HUES64 (cell line): ENCODE results near the gene GNG3.
"Not testable (repeated sequence)": the region's sequence is repeated elsewhere in the genome, so short reads cannot be mapped to it uniquely, and the experiment has no call there.

ENCODE experiments used
- H3K27ac ChIP-seq: 2 replicates; pipeline ENCODE4 v1.7.0; 2013; ENCODE audit warnings: low read depth, low read length, inconsistent platforms
- H3K27me3 ChIP-seq: 2 replicates; pipeline ENCODE4 v1.6.1; 2013; ENCODE audit warnings: mild to moderate bottlenecking, low read length; ENCODE audit not compliant: insufficient read depth
- H3K36me3 ChIP-seq: 2 replicates; pipeline ENCODE4 v1.6.1; 2013; ENCODE audit warnings: mild to moderate bottlenecking, low read length; ENCODE audit not compliant: insufficient read depth
- H3K4me1 ChIP-seq: 2 replicates; pipeline ENCODE4 v1.6.1; 2013; ENCODE audit warnings: mild to moderate bottlenecking, low read length, moderate library complexity; ENCODE audit not compliant: insufficient read depth
- H3K4me3 ChIP-seq: 2 replicates; pipeline ENCODE4 v1.5.1; 2013; ENCODE audit warnings: mild to moderate bottlenecking, low read length, moderate library complexity
- H3K9ac ChIP-seq: 2 replicates; pipeline ENCODE4 v1.6.1; 2013; ENCODE audit warnings: mild to moderate bottlenecking, low read depth, low read length
- H3K9me3 ChIP-seq: 2 replicates; pipeline ENCODE4 v1.6.1; 2013; ENCODE audit warnings: low read depth, low read length; ENCODE audit not compliant: insufficient read depth
- WGBS: fragments of 150-250, 120-280 bp; methylation state at CpG from one replicate; pipeline ENCODE4 v1.1.7; 2013; ENCODE audit warnings: missing lambda C conversion rate; 5-methylcytosine and 5-hydroxymethylcytosine counted together

Gene GNG3

GRCh38 chr11:62689421-62690183, 17.9 kb upstream of the GNG3 start, which contains the start of gene LRRN4CL:
TSS of gene LRRN4CL (minus strand) at chr11:62689530. CDS start at chr11:62688508, 1,022 bp downstream.
- peaks cover 44% of the 10 kb centered on the region for H3K36me3 ChIP-seq
- H3K27me3 ChIP-seq = no peaks in the 10 kb centered on the region
- no peak within 1 kb of the TSS for H3K4me3 ChIP-seq
- no peaks in the 10 kb centered on the region for H3K9me3 ChIP-seq
- no peak within 1 kb of the TSS for H3K27ac ChIP-seq
- no peaks in the 10 kb centered on the region for H3K4me1 ChIP-seq
- WGBS = 86% methylated on average over 9 of the region's 11 CpGs
- H3K9ac ChIP-seq = no peak within 1 kb of the TSS; the same call in 1 of the 2 replicates

GRCh38 chr11:62693624-62694023, 13.9 kb upstream of the GNG3 start:
- not testable (repeated sequence) for H3K4me3 ChIP-seq, H3K9me3 ChIP-seq, H3K27ac ChIP-seq, H3K27me3 ChIP-seq, H3K9ac ChIP-seq, H3K4me1 ChIP-seq
- H3K36me3 ChIP-seq = peaks cover 47% of the 10 kb centered on the region
- 98% methylated on average over 2 of the region's 4 CpGs for WGBS

DNA sequence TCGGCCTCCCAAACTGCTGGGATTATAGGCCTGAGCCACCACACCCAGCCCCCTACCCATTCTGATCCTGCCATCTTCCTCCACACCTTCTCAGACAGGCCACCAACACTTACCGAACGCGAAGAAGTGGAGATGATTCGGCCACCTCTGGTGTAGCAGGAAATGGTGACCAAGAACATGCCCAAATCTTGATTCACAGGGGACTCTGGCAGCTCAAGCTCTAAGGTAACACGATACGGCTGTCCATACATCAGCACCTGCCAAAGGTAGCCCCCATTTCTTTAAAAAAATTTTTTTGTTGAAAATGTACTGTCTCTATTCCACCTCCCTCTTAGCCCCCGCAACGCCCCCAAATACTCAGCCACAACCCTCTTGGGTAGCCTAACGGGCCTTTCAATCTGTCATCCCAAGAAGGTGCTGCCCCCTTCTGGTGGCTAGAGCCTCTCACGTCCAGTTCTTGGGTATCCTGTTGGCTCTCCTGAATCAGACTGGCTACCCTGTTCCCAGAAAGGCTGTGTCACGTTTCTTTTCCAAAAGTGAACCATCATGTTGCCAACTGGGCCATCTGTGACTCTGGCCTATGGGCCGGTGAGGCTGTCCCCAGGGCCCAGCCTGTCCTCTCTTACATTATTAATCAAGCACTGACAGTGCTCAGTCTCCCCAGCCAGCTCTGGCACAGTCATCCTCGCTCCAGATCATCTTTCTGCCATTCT, 12.9 kb upstream of the GNG3 start:
- H3K4me3 ChIP-seq = no peak overlapping the region
- H3K9me3 ChIP-seq = no peaks in the 10 kb centered on the region
- no peaks in the 10 kb centered on the region for H3K27me3 ChIP-seq
- H3K4me1 ChIP-seq = no peaks in the 10 kb centered on the region
- H3K27ac ChIP-seq = no peak overlapping the region
- peaks cover 47% of the 10 kb centered on the region for H3K36me3 ChIP-seq
- 72% methylated on average over 14 of the region's 14 CpGs for WGBS
- H3K9ac ChIP-seq = no peak overlapping the region

DNA sequence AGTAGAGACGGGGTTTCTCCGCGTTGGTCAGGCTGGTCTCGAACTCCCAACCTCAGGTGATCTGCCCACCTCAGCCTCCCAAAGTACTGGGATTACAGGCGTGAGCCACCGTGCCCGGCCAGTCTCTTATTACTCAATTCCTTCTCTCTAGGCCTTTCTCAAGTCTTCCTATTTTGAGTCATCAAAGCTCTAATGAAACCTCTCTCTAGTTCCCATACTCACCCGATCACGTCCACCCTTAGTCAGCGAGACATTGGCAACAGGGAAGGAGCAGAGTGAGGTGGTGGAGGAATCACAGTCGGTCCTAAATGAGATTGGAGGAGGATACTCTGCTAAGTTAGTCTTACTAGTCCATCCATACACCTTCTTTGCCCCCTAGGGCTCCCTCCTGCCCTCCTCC, 5.2 kb upstream of the GNG3 start:
- no peak overlapping the region for H3K9ac ChIP-seq
- no peak overlapping the region for H3K27ac ChIP-seq
- no peaks in the 10 kb centered on the region for H3K9me3 ChIP-seq
- WGBS = 96% methylated on average over 8 of the region's 11 CpGs
- H3K36me3 ChIP-seq = peaks cover 30% of the 10 kb centered on the region
- no peaks in the 10 kb centered on the region for H3K27me3 ChIP-seq
- H3K4me1 ChIP-seq = peaks cover 5% of the 10 kb centered on the region; the same call in 1 of the 2 replicates
- H3K4me3 ChIP-seq = no peak overlapping the region

- peaks cover 13% of the 10 kb centered on the region; the same call in 1 of the 2 replicates for H3K4me1 ChIP-seq
- H3K9ac ChIP-seq, H3K9me3 ChIP-seq, H3K27ac ChIP-seq, H3K4me3 ChIP-seq, H3K27me3 ChIP-seq: not testable (repeated sequence)
- H3K36me3 ChIP-seq = peaks cover 27% of the 10 kb centered on the region
- 96% methylated on average over 4 of the region's 4 CpGs for WGBS
These were observed 3.6 kb upstream of the GNG3 start for GRCh38 chr11:62703921-62704320.

DNA sequence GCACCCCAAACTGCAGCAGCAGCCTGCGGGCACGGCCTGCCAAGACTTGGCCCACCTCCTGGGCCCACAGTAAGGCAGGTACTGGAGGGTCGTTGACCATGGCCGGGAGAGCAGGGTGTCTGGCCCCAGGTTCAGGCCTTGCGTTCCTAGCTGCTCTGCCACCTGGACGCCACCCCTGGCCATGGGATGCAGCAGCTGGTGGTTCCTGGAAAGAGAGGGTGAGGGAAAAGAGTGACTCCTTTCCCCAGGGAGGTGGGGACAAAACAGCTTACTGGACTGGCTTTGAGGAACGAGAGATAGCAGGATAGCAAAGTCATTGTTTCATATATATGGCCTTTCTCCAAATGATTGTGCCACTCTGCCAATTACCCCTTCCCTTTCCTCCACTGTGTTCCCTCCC, 2.1 kb upstream of the GNG3 start:
- Histone ChIP-seq H3K9me3 (no peaks in the 10 kb centered on the region), H3K4me3 (peak overlapping the region; percentile 81), H3K27ac (peak overlapping the region; percentile 33; the same call in 1 of the 2 replicates), H3K36me3 (peaks cover 27% of the 10 kb centered on the region), H3K9ac (peak overlapping the region; percentile 80), H3K4me1 (peaks cover 21% of the 10 kb centered on the region), H3K27me3 (no peaks in the 10 kb centered on the region)
- WGBS = 81% methylated on average over 7 of the region's 7 CpGs

DNA sequence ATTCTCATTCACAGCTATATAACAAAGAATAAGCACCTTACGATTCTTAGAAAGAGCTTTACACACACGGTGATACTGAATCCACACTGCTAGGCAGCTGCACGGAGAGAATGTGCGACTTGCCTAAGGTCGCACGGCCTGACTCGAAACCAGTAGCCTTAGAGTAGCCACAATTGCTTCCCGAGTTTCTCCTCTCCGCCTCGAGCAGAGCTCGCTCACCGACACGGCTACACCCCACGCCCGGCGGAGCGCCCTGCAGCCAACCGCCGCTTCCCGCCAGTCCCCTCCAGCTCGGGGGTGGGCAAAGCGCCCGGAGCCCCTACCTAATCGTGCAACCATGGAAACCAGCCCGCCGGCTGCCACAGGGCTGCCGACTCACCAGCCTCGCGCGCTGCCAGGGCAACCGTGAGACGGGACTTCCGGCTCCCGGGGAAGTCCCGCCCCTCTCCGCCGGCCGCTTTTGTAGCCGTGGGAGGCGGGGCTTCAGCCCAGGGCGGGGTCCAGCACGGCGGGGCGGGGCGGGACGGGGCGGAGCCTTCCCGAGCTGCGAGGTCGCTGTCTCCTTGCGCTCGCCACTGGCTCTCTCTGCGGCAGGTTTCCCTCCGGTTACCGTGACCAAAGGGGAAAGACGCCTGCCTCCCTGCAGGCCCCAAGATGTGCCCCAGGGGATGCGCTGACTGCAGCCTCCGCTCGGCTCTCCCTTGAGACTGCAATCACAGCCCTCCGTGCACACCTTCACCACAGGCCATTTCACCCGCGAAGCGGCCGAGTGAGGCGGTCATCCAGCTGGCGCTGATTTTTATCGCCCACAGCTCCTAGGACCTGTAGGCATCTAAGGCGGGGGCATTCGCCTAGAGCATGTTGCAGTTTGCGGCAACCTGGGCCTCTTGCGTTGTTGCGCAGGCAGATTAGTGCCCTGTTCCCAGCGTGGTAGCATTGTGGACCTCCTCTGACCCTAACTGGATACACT, 1.3 kb upstream of the GNG3 start:
- Histone ChIP-seq H3K36me3 (peaks cover 26% of the 10 kb centered on the region), H3K27ac (peak overlapping the region; percentile 80), H3K4me1 (peaks cover 21% of the 10 kb centered on the region), H3K9ac (peak overlapping the region; percentile 80), H3K9me3 (no peaks in the 10 kb centered on the region), H3K27me3 (no peaks in the 10 kb centered on the region), H3K4me3 (peak overlapping the region; percentile 81)
- WGBS = 1% methylated on average over 73 of the region's 73 CpGs

DNA sequence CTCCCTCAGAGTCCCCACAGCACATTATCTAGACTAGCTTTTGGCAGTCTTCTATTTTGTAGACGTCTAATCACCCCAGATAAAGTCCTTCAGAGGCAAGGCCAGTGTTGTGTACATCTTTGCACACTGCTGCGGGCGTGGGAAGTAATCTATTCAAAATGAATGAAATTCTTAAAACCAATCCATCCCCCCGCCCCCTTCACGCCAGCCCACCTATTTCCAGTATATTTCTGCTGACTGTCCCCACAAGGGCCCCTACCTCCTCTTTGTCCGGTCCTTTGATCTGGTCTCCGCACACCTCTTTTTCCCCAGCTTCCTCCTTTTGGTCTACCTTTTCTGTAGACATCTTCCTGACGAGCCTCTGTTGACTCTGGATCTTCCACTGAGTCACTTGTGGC, 627 bp upstream of the GNG3 start:
- peak overlapping the region; percentile 77 for H3K9ac ChIP-seq
- 8% methylated on average over 8 of the region's 8 CpGs for WGBS
- no peaks in the 10 kb centered on the region for H3K9me3 ChIP-seq
- H3K27ac ChIP-seq = peak overlapping the region; percentile 80; the same call in 1 of the 2 replicates
- no peaks in the 10 kb centered on the region for H3K27me3 ChIP-seq
- H3K36me3 ChIP-seq = peaks cover 26% of the 10 kb centered on the region
- H3K4me1 ChIP-seq = peaks cover 21% of the 10 kb centered on the region
- H3K4me3 ChIP-seq = peak overlapping the region; percentile 81

DNA sequence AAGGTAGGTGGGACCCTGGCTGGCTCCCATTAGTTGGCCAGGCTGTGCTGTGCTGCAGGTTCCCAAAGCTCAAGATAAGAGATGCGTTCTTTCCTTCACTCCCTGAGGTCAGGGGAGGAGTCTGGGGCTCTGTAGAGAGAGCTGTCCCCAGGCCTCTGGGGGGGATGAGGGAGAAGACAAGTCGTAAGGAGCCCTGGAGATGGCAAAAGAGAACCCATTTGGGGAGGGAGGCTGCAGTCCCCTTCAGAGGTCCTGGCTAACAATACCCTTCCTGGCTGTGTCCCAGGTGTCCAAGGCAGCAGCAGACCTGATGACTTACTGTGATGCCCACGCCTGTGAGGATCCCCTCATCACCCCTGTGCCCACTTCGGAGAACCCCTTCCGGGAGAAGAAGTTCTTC, 916 bp downstream of the GNG3 start:
- Histone ChIP-seq H3K27me3 (no peaks in the 10 kb centered on the region), H3K27ac (0 out of 2 replicates have a peak overlapping the region, but pooled peaks have one; percentile 83), H3K36me3 (peaks cover 37% of the 10 kb centered on the region), H3K4me3 (peak overlapping the region; percentile 82), H3K4me1 (peaks cover 21% of the 10 kb centered on the region), H3K9ac (no peak overlapping the region), H3K9me3 (no peaks in the 10 kb centered on the region)
- WGBS = 80% methylated on average over 5 of the region's 5 CpGs

- Histone ChIP-seq H3K9me3 (no peaks in the 10 kb centered on the region), H3K4me1 (peaks cover 21% of the 10 kb centered on the region), H3K27ac (peak overlapping the region; percentile 83), H3K4me3 (peak overlapping the region; percentile 82), H3K27me3 (no peaks in the 10 kb centered on the region), H3K9ac (peak overlapping the region; percentile 95), H3K36me3 (peaks cover 41% of the 10 kb centered on the region)
- 17% methylated on average over 7 of the region's 7 CpGs for WGBS
These were observed 1.3 kb downstream of the GNG3 start for GRCh38 chr11:62708793-62709192.
